ENCODE results near the gene MBNL2. TPM values are rescaled to one million over a fixed set of nuclear protein-coding genes. Genes with fewer than 3 reads are reported as not detected.

MBNL2 gene

DNA sequence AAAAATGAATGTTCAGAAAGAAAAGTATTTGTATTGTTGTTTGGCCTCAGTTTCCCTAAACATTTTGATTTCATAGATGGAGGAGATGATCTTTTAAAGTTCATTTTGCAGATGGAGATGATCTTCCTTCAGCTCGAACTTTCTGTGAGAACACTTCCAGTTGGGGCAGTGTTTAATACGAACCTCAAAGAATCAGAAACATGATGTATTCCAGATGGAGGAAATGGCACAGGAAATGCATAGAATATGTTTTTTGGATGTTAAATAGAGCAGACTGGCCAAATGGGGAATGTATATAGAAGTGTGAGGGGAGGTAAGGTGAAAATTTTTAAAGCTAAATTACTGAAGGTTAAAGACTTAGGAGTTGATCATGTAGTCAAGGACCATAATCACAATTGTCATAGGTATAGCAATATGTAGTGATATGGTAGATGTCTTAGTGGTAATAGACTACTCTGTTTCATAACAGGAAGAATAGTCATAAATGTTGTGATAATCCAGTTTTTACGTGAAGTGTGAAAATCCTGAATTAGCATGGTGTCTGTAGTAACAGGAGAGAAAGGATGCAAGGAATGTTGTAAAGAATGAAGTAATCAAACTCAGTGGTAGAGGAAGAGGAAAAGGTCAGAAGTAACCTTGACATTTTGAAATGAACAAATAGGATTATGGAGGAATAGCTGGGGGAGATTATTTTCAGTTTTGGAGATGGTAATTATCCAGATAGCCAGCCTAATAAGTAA, 216.9 kb downstream of the MBNL2 start:
- no peak overlapping the region for H3K4me2 ChIP-seq (ENCODE audit: low read length)
- no peak overlapping the region for H3K9ac ChIP-seq (ENCODE audit: low read depth, low read length)
- peaks cover 12% of the 10 kb centered on the region for H3K36me3 ChIP-seq (ENCODE audit: insufficient read depth, low read length)
- H3K9me3 ChIP-seq (replicated peaks; ENCODE audit: low read length): no peaks in the 10 kb centered on the region
- no peaks in the 10 kb centered on the region for H3K27me3 ChIP-seq (ENCODE audit: control insufficient read depth, insufficient read depth, low read length)
- no peak overlapping the region for H3K4me3 ChIP-seq (ENCODE audit: low read length)
- peaks cover 11% of the 10 kb centered on the region for H3K4me1 ChIP-seq (ENCODE audit: control insufficient read depth, insufficient read depth, low read length)

DNA sequence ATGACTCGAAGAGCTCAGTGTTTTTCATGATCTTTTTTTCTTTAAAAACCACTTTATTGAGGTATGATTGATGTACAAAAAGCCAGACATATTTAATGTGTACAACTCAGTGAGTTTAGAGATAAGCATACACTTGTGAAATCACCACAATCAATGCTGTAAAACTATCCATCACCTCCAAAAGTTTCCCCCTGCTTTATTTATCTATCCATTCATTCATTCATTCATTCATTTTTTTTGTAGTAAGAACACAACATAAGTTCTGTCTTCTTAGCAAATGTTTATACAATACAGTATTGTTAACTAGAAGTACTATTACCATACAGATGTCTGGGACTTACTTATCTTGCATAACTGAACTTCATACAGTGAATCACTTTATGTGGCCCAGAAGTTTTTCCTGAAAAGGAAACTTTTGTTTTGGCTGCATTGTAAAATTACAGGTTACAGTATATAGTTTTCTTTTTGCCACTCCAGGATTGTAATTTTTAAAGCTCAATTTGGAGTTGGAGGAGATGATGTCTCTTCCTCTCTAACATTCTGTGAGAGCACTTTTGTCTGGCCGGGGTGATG, 218.6 kb downstream of the MBNL2 start:
- Histone ChIP-seq H3K9ac (ENCODE audit: low read depth, low read length) (no peak overlapping the region), H3K27me3 (ENCODE audit: control insufficient read depth, insufficient read depth, low read length) (no peaks in the 10 kb centered on the region), H3K36me3 (ENCODE audit: insufficient read depth, low read length) (peaks cover 12% of the 10 kb centered on the region), H3K9me3 (replicated peaks; ENCODE audit: low read length) (no peaks in the 10 kb centered on the region), H3K4me3 (ENCODE audit: low read length) (no peak overlapping the region), H3K4me1 (ENCODE audit: control insufficient read depth, insufficient read depth, low read length) (peaks cover 11% of the 10 kb centered on the region), H3K4me2 (ENCODE audit: low read length) (no peak overlapping the region)

DNA sequence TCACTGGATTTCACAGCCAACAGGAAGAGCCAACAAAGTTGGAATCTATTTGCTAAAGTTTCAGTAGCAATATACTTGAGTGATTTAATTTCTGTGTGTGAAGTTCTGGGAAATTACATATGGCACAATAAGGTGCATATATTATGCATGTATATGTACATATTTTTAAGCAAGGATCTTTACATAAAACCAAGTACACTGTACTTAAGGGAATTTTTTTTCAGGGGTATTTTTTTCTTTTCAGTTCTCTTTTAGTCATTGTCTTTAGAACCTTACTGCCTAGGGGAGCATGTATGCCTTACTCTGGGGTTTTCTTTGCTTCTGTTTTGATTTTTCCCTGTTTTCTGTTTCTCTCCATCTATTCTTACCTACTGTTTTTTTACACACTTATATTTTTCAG, 219.2 kb downstream of the MBNL2 start:
- H3K4me2 ChIP-seq (ENCODE audit: low read length): no peak overlapping the region
- no peak overlapping the region for H3K4me3 ChIP-seq (ENCODE audit: low read length)
- H3K36me3 ChIP-seq (ENCODE audit: insufficient read depth, low read length): peaks cover 12% of the 10 kb centered on the region
- H3K27me3 ChIP-seq (ENCODE audit: control insufficient read depth, insufficient read depth, low read length): no peaks in the 10 kb centered on the region
- no peak overlapping the region for H3K9ac ChIP-seq (ENCODE audit: low read depth, low read length)
- no peaks in the 10 kb centered on the region for H3K9me3 ChIP-seq (replicated peaks; ENCODE audit: low read length)
- H3K4me1 ChIP-seq (ENCODE audit: control insufficient read depth, insufficient read depth, low read length): peaks cover 6% of the 10 kb centered on the region

Small RNA genes within 50 kb of the gene (small RNA-seq; reads per million reads assigned to genes)
- gene AL442067.1 (not detected), gene RNA5SP37 (not detected)

Measured in skeletal muscle satellite cell (primary cell).